ENCODE measurements around the gene PUM2. TPM values are rescaled to one million over a fixed set of nuclear protein-coding genes. Genes with fewer than 3 reads are reported as not detected.
A peak's percentile ranks its signal among the peaks of the same experiment; 100 is the strongest.

Gene PUM2
- polyA plus RNA-seq, 1 of the 3 experiments (the other 2 are of a cell fraction), result 19.7 TPM

DNA sequence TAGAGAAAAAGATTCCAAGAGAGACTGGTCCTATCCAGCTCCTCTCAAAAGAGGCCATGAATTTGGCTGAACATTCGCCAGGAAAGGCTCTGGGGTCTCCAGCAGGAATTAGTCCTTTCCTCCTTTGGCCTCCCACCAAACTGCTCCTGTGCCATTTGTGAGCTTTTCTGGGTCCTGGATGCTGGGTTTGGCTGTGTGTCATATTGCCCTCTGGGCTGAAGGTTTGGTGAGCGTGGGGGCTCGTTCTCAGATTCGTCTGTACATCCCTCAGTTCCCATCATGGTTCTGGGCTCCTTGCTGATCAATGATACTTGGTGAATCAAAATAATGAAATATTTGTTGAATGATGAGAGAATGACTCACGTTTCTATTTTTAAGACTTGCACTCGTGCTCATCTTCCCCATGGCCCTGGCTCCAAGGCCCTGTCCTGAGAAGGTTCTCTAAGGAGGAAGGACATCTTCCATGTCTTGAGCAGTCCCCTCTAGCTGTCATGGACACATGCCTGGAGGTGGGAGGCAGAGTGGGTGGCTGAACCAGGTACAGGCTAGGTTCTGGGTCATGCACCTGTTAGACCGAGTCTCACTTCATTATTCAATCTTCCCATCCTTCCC lies 48.4 kb upstream of the PUM2 start:
- Histone ChIP-seq H3K27me3 (ENCODE audit: insufficient read depth) (no peaks in the 10 kb centered on the region), H3K79me2 (ENCODE audit: insufficient read depth) (no peaks in the 10 kb centered on the region), H4K20me1 (ENCODE audit: insufficient read depth) (no peaks in the 10 kb centered on the region), H2AFZ (ENCODE audit: low read depth) (no peak overlapping the region), H3F3A (replicated peaks; ENCODE audit: insufficient read depth) (no peaks in the 10 kb centered on the region), H3K9me3 (no peaks in the 10 kb centered on the region), H3K27ac (ENCODE audit: low read depth in 2 of 2, low read length in 1 of 2) (no peak overlapping the region), H3K9ac (no peak overlapping the region), H3K9me2 (no peaks in the 10 kb centered on the region), H3K36me3 (replicated peaks in 1 of 2; ENCODE audit: control insufficient read depth in 1 of 2, insufficient read depth in 2 of 2, low read length in 1 of 2) (no peaks in the 10 kb centered on the region), H3K4me3 (ENCODE audit: low read depth in 2 of 2, low read length in 1 of 2) (no peak overlapping the region), H3K4me1 (ENCODE audit: control insufficient read depth in 1 of 2, insufficient read depth in 2 of 2, low read depth in 1 of 2, low read length in 1 of 2) (no peaks in the 10 kb centered on the region; a peak in 1 of 4 replicates), H3K4me2 (peak overlapping the region; percentile 31; the same call in 1 of the 2 replicates)
- WGBS (ENCODE audit: low lambda C conversion rate), result 64% methylated on average over 7 of the region's 7 CpGs
- ChIA-PET POLR2A (no interaction called here), CTCF (interaction anchor here (0.8 to 7.0 kb wide), 5 partner anchors 12 to 51 kb away, joined by 3 to 58 read pairs (median 3); no protein-coding TSS in a partner anchor)
- no peak for DNase-seq
- peak; percentile 55; the same call in 1 of the 2 replicates for TF ChIP-seq MEF2A (IDR thresholded peaks at IDR 0.05; ENCODE audit: borderline replicate concordance, low read depth)
- no peak for TF ChIP-seq GABPA (IDR thresholded peaks at IDR 0.05; ENCODE audit: low read depth)

DNA sequence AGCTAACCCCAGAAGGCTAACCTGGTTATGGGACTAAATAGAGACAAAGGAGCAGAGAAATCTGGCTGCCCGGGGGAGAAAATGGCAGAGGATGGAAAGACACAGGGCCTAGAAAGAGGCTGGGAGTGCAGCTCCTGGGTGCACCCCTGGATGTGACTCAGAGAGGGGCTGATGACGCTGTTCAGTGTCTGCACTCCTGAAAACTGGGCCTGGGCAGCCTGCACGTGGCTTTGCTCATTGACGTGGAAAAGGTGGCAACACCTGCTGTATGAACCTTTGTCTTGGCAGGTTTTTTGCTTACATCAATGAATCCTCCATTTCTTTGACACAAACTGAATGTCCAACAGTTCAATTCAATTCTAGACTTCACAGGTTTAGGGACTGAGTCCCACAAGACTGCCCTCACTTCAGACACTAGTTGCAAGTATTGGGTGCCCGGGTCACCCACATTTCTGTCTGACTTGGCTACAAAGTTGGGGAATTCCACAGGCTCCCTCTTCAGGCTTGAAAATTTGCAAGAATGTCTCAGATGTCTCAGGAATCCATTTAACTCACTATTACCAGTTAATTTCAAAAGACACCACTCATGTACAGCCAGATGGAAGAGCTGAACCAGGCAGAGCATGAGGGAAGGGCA lies 47.3 kb upstream of the PUM2 start:
- POLR2A ChIA-PET, result no interaction called here
- Histone ChIP-seq H3K79me2 (ENCODE audit: insufficient read depth) (no peaks in the 10 kb centered on the region), H3K4me1 (ENCODE audit: control insufficient read depth in 1 of 2, insufficient read depth in 2 of 2, low read depth in 1 of 2, low read length in 1 of 2) (no peaks in the 10 kb centered on the region; a peak in 1 of 4 replicates), H3F3A (replicated peaks; ENCODE audit: insufficient read depth) (no peaks in the 10 kb centered on the region), H4K20me1 (ENCODE audit: insufficient read depth) (no peaks in the 10 kb centered on the region), H2AFZ (ENCODE audit: low read depth) (no peak overlapping the region), H3K4me3 (ENCODE audit: low read depth in 2 of 2, low read length in 1 of 2) (no peak overlapping the region), H3K27ac (ENCODE audit: low read depth in 2 of 2, low read length in 1 of 2) (no peak overlapping the region), H3K9me3 (no peaks in the 10 kb centered on the region), H3K4me2 (no peak overlapping the region), H3K9me2 (no peaks in the 10 kb centered on the region), H3K36me3 (replicated peaks in 1 of 2; ENCODE audit: control insufficient read depth in 1 of 2, insufficient read depth in 2 of 2, low read length in 1 of 2) (no peaks in the 10 kb centered on the region), H3K27me3 (ENCODE audit: insufficient read depth) (no peaks in the 10 kb centered on the region), H3K9ac (no peak overlapping the region)
- CTCF ChIA-PET, result interaction anchor here (0.6 to 4.4 kb wide), 9 partner anchors 13 to 606 kb away, joined by 3 to 24 read pairs (median 4); partner anchors contain the start of gene HS1BP3
- TF ChIP-seq FOXM1 (IDR thresholded peaks at IDR 0.05; ENCODE audit: low read depth) (no peak), NFIC (IDR thresholded peaks at IDR 0.05; ENCODE audit: borderline replicate concordance) (no peak), FOXJ3 (CRISPR knock-in tag; IDR thresholded peaks at IDR 0.05) (no peak), RXRA (IDR thresholded peaks at IDR 0.05; ENCODE audit: borderline replicate concordance, low read depth) (no peak), RCOR1 (IDR thresholded peaks at IDR 0.05; ENCODE audit: low read length) (no peak), TEAD4 (IDR thresholded peaks at IDR 0.05; ENCODE audit: borderline replicate concordance, insufficient read depth) (no peak), EP300 (IDR thresholded peaks at IDR 0.05; ENCODE audit: borderline replicate concordance in 1 of 2, low read depth in 1 of 2, low read length in 1 of 2) (no peak), TCF12 (IDR thresholded peaks at IDR 0.05) (no peak), JUND (IDR thresholded peaks at IDR 0.05) (no peak), SMC3 (IDR thresholded peaks at IDR 0.05; ENCODE audit: low read depth, low read length) (no peak), YY1 (IDR thresholded peaks at IDR 0.05; ENCODE audit: low read depth) (no peak), EZH2phosphoT487 (IDR thresholded peaks at IDR 0.05; ENCODE audit: borderline replicate concordance, low read depth) (no peak)
- TF ChIP-seq, protein P1, sequence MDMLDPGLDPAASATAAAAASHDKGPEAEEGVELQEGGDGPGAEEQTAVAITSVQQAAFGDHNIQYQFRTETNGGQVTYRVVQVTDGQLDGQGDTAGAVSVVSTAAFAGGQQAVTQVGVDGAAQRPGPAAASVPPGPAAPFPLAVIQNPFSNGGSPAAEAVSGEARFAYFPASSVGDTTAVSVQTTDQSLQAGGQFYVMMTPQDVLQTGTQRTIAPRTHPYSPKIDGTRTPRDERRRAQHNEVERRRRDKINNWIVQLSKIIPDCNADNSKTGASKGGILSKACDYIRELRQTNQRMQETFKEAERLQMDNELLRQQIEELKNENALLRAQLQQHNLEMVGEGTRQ (IDR thresholded peaks at IDR 0.05; ENCODE audit: borderline replicate concordance, low read depth, low read length), result no peak
- TF ChIP-seq, protein P2, sequence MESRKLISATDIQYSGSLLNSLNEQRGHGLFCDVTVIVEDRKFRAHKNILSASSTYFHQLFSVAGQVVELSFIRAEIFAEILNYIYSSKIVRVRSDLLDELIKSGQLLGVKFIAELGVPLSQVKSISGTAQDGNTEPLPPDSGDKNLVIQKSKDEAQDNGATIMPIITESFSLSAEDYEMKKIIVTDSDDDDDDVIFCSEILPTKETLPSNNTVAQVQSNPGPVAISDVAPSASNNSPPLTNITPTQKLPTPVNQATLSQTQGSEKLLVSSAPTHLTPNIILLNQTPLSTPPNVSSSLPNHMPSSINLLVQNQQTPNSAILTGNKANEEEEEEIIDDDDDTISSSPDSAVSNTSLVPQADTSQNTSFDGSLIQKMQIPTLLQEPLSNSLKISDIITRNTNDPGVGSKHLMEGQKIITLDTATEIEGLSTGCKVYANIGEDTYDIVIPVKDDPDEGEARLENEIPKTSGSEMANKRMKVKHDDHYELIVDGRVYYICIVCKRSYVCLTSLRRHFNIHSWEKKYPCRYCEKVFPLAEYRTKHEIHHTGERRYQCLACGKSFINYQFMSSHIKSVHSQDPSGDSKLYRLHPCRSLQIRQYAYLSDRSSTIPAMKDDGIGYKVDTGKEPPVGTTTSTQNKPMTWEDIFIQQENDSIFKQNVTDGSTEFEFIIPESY (IDR thresholded peaks at IDR 0.05; ENCODE audit: borderline replicate concordance, low read depth), result no peak
- TF ChIP-seq, protein P3, sequence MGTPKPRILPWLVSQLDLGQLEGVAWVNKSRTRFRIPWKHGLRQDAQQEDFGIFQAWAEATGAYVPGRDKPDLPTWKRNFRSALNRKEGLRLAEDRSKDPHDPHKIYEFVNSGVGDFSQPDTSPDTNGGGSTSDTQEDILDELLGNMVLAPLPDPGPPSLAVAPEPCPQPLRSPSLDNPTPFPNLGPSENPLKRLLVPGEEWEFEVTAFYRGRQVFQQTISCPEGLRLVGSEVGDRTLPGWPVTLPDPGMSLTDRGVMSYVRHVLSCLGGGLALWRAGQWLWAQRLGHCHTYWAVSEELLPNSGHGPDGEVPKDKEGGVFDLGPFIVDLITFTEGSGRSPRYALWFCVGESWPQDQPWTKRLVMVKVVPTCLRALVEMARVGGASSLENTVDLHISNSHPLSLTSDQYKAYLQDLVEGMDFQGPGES (IDR thresholded peaks at IDR 0.05; ENCODE audit: low read depth, low read length), result no peak
- no peak for DNase-seq
- WGBS (ENCODE audit: low lambda C conversion rate), result 65% methylated on average over 5 of the region's 5 CpGs

All from SK-N-SH (cell line).